Neutrophil (primary cell): ENCODE measurements around the gene MYO1D.

Experiments used
- H3K27ac ChIP-seq: fragments of 200-600 bp; sonication (generic); 2 replicates; pipeline ENCODE4 v1.5.1; 2016; ENCODE audit warnings: mild to moderate bottlenecking, moderate library complexity
- H3K27me3 ChIP-seq: fragments of 200-600 bp; sonication (generic); 2 replicates; pipeline ENCODE4 v1.6.0; 2016; ENCODE audit warnings: mild to moderate bottlenecking
- H3K36me3 ChIP-seq: fragments of 200-600 bp; sonication (generic); 2 replicates; pipeline ENCODE4 v1.5.1; 2017
- H3K4me1 ChIP-seq, 2 experiments: fragments of 200-600 bp in 1 of 2; sonication (generic) in 1 of 2; 1 replicate in 1 of 2; 2 replicates in 1 of 2; pipeline versions ENCODE4 v1.5.1 to v1.6.1; 2013 to 2016; ENCODE audit warnings: low read depth in 1 of 2, low read length in 1 of 2, mild to moderate bottlenecking in 1 of 2, moderate library complexity in 1 of 2; ENCODE audit not compliant: control insufficient read depth in 1 of 2, insufficient read depth in 1 of 2
- H3K4me3 ChIP-seq, 2 experiments: fragments of 200-600 bp in 1 of 2; sonication (generic) in 1 of 2; 1 replicate in 1 of 2; 2 replicates in 1 of 2; pipeline ENCODE4 v1.5.1; 2013 to 2016; ENCODE audit warnings: low read depth in 1 of 2, low read length in 1 of 2, mild to moderate bottlenecking in 1 of 2, moderate library complexity in 1 of 2
- H3K9me3 ChIP-seq: fragments of 200-600 bp; sonication (generic); 2 replicates; pipeline ENCODE4 v1.5.1; 2016
- CTCF ChIP-seq: fragments of 200-600 bp; sonication (generic); IDR thresholded peaks from 2 replicates; pipeline ENCODE4 v1.5.1; 2016; ENCODE audit warnings: antibody characterized with exemption

Gene MYO1D

GRCh38 chr17:32805029-32805976 lies 71.6 kb downstream of the MYO1D start:
- Histone ChIP-seq H3K27me3 (no peaks in the 10 kb centered on the region), H3K27ac (no peak overlapping the region), H3K4me1 (no peaks in the 10 kb centered on the region), H3K9me3 (no peaks in the 10 kb centered on the region), H3K36me3 (no peaks in the 10 kb centered on the region), H3K4me3 (no peak overlapping the region)
- no peak for TF ChIP-seq CTCF

GRCh38 chr17:32803544-32803943 lies 73.4 kb downstream of the MYO1D start:
- H3K27ac ChIP-seq = no peak overlapping the region
- H3K9me3 ChIP-seq = no peaks in the 10 kb centered on the region
- no peaks in the 10 kb centered on the region for H3K27me3 ChIP-seq
- no peak for TF ChIP-seq CTCF
- no peaks in the 10 kb centered on the region for H3K4me1 ChIP-seq
- no peak overlapping the region for H3K4me3 ChIP-seq
- no peaks in the 10 kb centered on the region for H3K36me3 ChIP-seq

GRCh38 chr17:32802306-32802705 lies 74.6 kb downstream of the MYO1D start:
- no peaks in the 10 kb centered on the region for H3K4me1 ChIP-seq
- no peak for TF ChIP-seq CTCF
- H3K9me3 ChIP-seq = no peaks in the 10 kb centered on the region
- H3K27me3 ChIP-seq = no peaks in the 10 kb centered on the region
- no peaks in the 10 kb centered on the region for H3K36me3 ChIP-seq
- H3K4me3 ChIP-seq = no peak overlapping the region
- no peak overlapping the region for H3K27ac ChIP-seq

- no peaks in the 10 kb centered on the region for H3K27me3 ChIP-seq
- no peak for TF ChIP-seq CTCF
- no peaks in the 10 kb centered on the region for H3K4me1 ChIP-seq
- H3K4me3 ChIP-seq = no peak overlapping the region
- H3K36me3 ChIP-seq = no peaks in the 10 kb centered on the region
- no peak overlapping the region for H3K27ac ChIP-seq
- H3K9me3 ChIP-seq = no peaks in the 10 kb centered on the region
Measured at GRCh38 chr17:32801641-32802040, 75.3 kb downstream of the MYO1D start.

- Histone ChIP-seq H3K36me3 (no peaks in the 10 kb centered on the region), H3K4me1 (no peaks in the 10 kb centered on the region), H3K27me3 (no peaks in the 10 kb centered on the region), H3K4me3 (no peak overlapping the region), H3K27ac (no peak overlapping the region), H3K9me3 (no peaks in the 10 kb centered on the region)
- TF ChIP-seq CTCF = no peak
Measured at GRCh38 chr17:32801193-32801592, 75.7 kb downstream of the MYO1D start.
